NB4 (cell line): ENCODE data around the gene UGGT1.

ENCODE experiments used
- POLR2A ChIP-seq: IDR thresholded peaks from 2 replicates; pipeline ENCODE4 v1.6.1; 2011; ENCODE audit warnings: mild to moderate bottlenecking; ENCODE audit not compliant: insufficient read length; ENCODE audit errors: extremely low read depth
- TF ChIP-seq, protein P1 (sequence below): IDR thresholded peaks from one replicate; pipeline ENCODE4 v1.5.1; 2012; ENCODE audit warnings: low read depth, low read length

DNA sequence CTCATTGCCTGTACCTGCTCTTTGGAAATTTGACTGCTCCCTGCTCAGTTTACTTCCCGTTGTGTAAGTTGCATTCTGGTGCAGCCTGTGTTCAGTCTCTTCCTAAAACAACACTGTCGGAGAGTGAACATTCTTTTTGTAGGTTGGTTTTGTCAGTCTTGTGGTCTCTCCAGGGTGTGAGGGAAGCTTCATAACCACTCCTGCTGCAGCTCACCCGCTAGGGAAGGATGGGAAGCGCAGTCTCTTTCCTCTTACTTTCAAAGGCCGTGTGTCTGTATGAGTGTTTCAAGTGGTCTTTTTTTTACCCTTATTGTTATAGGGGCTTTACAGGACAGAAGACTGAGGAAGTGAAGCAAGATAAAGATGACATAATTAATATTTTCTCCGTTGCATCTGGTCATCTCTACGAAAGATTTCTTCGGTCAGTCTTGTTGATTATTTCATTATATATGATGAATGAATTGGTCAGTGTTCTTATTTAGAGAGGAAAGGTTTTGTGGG is 87.2 kb downstream of the UGGT1 start:
- no peak for TF ChIP-seq POLR2A
- TF ChIP-seq, protein P1, sequence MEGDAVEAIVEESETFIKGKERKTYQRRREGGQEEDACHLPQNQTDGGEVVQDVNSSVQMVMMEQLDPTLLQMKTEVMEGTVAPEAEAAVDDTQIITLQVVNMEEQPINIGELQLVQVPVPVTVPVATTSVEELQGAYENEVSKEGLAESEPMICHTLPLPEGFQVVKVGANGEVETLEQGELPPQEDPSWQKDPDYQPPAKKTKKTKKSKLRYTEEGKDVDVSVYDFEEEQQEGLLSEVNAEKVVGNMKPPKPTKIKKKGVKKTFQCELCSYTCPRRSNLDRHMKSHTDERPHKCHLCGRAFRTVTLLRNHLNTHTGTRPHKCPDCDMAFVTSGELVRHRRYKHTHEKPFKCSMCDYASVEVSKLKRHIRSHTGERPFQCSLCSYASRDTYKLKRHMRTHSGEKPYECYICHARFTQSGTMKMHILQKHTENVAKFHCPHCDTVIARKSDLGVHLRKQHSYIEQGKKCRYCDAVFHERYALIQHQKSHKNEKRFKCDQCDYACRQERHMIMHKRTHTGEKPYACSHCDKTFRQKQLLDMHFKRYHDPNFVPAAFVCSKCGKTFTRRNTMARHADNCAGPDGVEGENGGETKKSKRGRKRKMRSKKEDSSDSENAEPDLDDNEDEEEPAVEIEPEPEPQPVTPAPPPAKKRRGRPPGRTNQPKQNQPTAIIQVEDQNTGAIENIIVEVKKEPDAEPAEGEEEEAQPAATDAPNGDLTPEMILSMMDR: no peak
